Karpas-422 (cell line): ENCODE results near the gene CCDC18. TPM values are rescaled to one million over a fixed set of nuclear protein-coding genes. Genes with fewer than 3 reads are reported as not detected.

Experiments used
- DNase-seq: peaks from one replicate; pipeline ENCODE4 v3.0.0-alpha.2; 2015
- H2AFZ ChIP-seq: fragments of 200-600 bp; sonication (generic); 2 replicates; pipeline ENCODE4 v1.6.1; 2014; ENCODE audit warnings: antibody characterized with exemption, low read length, mixed read lengths
- H3K27ac ChIP-seq: fragments of 200-600 bp; sonication (generic); 2 replicates; pipeline ENCODE4 v1.5.1; 2014; ENCODE audit warnings: mild to moderate bottlenecking, low read length, moderate library complexity
- H3K27me3 ChIP-seq: fragments of 200-600 bp; sonication (generic); 2 replicates; pipeline ENCODE4 v1.6.1; 2014; ENCODE audit warnings: low read length, mixed read lengths
- H3K36me3 ChIP-seq: fragments of 200-600 bp; sonication (generic); 2 replicates; pipeline ENCODE4 v1.6.1; 2014; ENCODE audit warnings: low read length, mixed read lengths; ENCODE audit not compliant: insufficient read depth
- H3K4me1 ChIP-seq: fragments of 200-600 bp; sonication (generic); 2 replicates; pipeline ENCODE4 v1.6.1; 2014; ENCODE audit warnings: mild to moderate bottlenecking, low read length, mixed read lengths
- H3K4me2 ChIP-seq: fragments of 200-600 bp; sonication (generic); 2 replicates; pipeline ENCODE4 v1.6.1; 2014; ENCODE audit warnings: low read length, low read depth, mild to moderate bottlenecking; ENCODE audit not compliant: poor library complexity, severe bottlenecking
- H3K4me3 ChIP-seq: fragments of 200-600 bp; sonication (generic); 2 replicates; pipeline ENCODE4 v1.5.1; 2014; ENCODE audit warnings: mild to moderate bottlenecking, antibody characterized with exemption, low read length, mixed read lengths
- H3K79me2 ChIP-seq: fragments of 200-600 bp; sonication (generic); 2 replicates; pipeline ENCODE4 v1.6.1; 2014; ENCODE audit warnings: mild to moderate bottlenecking, low read length, mixed read lengths
- H3K9ac ChIP-seq: fragments of 200-600 bp; sonication (generic); 2 replicates; pipeline ENCODE4 v1.6.0; 2014; ENCODE audit warnings: low read length
- H3K9me2 ChIP-seq: fragments of 200-600 bp; sonication (generic), shearing (Covaris generic); replicated peaks from 2 replicates; pipeline ENCODE4 v1.6.0; 2014; ENCODE audit warnings: mild to moderate bottlenecking, low read length, moderate library complexity; ENCODE audit not compliant: insufficient read depth
- H3K9me3 ChIP-seq: fragments of 300-700, 200-600 bp; sonication (generic); 2 replicates; pipeline ENCODE4 v1.6.1; 2014; ENCODE audit warnings: low read length, mixed read lengths
- H4K20me1 ChIP-seq: fragments of 200-600 bp; sonication (generic); 2 replicates; pipeline ENCODE4 v1.6.1; 2014; ENCODE audit warnings: mild to moderate bottlenecking, antibody characterized with exemption, low read length, low read depth; ENCODE audit not compliant: insufficient read depth
- small RNA-seq: library from RNA; depleted of rRNA; stranded (forward); fragments of <200 nt; gene quantifications from one replicate; pipeline ENCODE3, GENCODE V24; 2014
- total RNA-seq: library from RNA; depleted of rRNA; stranded (reverse); fragments of >200 nt; shearing (Covaris generic); gene quantifications from 2 replicates; pipeline ENCODE4 v1.2.3, GENCODE V29; 2014; ENCODE audit warnings: low replicate concordance; rRNA removed

CCDC18 gene
- total RNA-seq, 1 experiment from 2014 or later = 29.1 TPM

DNA sequence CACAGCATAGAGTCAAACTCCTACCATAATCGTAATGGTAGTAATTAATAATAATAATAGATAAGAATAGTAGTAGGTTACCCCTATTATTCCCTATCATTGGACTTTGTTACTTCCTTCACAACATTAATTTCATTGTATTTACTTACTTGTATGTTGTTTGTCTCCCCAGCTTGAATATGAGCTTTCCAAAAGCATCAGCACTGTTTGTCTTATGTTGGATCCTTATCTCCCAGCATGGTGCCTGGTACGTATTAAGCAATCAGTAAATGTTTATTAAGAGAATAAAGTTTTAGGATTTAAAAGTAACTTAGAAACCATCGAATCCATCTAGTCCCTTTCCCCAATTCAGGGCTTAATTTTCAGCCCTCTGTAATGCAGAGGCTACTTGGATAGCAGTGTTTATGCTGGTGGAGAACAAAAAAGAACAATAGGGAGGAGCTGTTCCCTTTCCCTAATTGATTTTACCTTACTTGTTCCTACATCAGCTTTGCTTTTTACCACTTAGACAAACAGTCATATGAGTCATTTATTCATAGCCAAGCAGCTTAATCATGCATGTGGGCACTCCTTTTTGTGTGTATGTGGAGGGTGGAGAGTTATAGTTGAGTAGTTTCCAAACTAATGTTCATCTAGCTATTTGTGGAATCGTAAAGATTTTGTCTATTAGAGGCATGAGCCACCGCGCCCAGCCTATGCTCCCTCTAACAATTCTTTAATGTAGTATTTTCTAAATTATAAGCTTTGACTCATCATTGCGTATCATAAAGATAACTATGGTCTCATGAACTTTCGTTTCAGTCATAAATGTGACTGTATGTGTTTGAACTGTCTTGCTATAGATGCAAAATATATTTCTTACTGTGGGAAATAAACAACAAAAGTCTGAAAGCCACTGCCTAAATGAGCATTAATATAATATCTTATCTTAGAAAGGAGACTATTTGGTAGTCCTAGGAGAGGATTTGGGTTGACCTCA is 144.3 kb downstream of the CCDC18 start:
- Histone ChIP-seq H3K9me2 (no peaks in the 10 kb centered on the region), H3K27ac (no peak overlapping the region), H4K20me1 (no peaks in the 10 kb centered on the region), H2AFZ (no peak overlapping the region), H3K4me3 (no peak overlapping the region), H3K4me2 (no peak overlapping the region), H3K79me2 (no peaks in the 10 kb centered on the region), H3K27me3 (no peaks in the 10 kb centered on the region), H3K36me3 (no peaks in the 10 kb centered on the region), H3K9ac (no peak overlapping the region), H3K9me3 (no peaks in the 10 kb centered on the region), H3K4me1 (no peaks in the 10 kb centered on the region)
- no peak for DNase-seq

Small RNA genes within 50 kb of the gene (small RNA-seq; reads per million reads assigned to genes)
- not detected for gene AC126124.1
- gene AL139421.1 = not detected

Other genes starting within 250 kb of the CCDC18 start
- 0.61 and 1.7 TPM in 2 replicates for gene DIPK1A, start 219.3 kb upstream of the CCDC18 start, total RNA-seq
- gene MTF2, start 101.4 kb upstream of the CCDC18 start, total RNA-seq = 34.6 and 36.3 TPM in 2 replicates
- gene TMED5, start 311 bp upstream of the CCDC18 start, total RNA-seq = 43.1 and 73.6 TPM in 2 replicates
- gene DR1, start 165.2 kb downstream of the CCDC18 start, total RNA-seq = 26.9 and 29.9 TPM in 2 replicates